ENCODE data around the gene R3HDML.

The R3HDML gene

DNA sequence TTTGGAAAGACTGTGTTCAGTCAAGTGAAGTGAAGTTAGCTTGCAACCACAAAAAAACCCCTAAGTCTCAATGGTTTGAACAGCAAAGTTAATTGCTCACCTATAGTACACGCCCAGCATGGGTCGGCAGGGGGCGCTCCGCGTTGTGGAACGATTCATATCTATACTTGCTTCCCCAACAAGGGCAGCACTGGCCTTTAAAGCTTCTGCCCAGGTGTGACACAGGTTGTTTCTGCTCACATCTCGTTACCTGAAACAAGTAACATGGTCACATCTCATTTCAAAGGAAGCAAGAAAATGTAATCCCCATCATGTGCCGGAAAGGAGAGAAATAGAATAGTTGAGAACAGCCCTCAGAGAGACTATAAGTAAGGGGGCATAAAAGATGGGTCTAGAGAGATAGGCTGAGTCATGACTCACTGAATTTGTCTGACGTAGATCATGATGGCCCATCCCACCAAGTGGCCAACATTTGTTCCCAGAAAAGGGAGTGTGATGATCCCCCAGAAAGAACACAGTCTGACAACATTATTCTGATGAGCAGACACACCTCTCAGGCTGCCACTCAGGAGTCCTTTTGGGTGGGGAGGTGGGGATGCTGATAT is 47.7 kb downstream of the R3HDML start:
- Histone ChIP-seq H3K27ac (replicated peaks; ENCODE audit: low read length) (no peak overlapping the region), H3K4me1 (ENCODE audit: control insufficient read depth in 2 of 2, insufficient read depth in 1 of 2, low read depth in 1 of 2, low read length in 2 of 2) (no peaks in the 10 kb centered on the region), H2AFZ (ENCODE audit: low read length) (no peak overlapping the region), H3K79me1 (ENCODE audit: low read depth, low read length) (no peaks in the 10 kb centered on the region), H2BK5ac (ENCODE audit: low read length) (no peak overlapping the region), H3K27me3 (ENCODE audit: control insufficient read depth in 3 of 3, insufficient read depth in 3 of 3, low read depth in 1 of 3, low read length in 3 of 3) (peaks cover 0 to 5% (median 0%) of the 10 kb centered on the region in 3 experiments), H2BK120ac (ENCODE audit: low read depth, low read length) (no peak overlapping the region), H2BK15ac (ENCODE audit: low read length) (no peak overlapping the region), H2AK5ac (ENCODE audit: low read depth, low read length) (no peak overlapping the region), H3K4me2 (ENCODE audit: insufficient read depth, low read length, poor library complexity, severe bottlenecking) (no peak overlapping the region), H3K4me3 (ENCODE audit: low read length in 2 of 2) (no peak overlapping the region), H3K9ac (ENCODE audit: low read depth, low read length, poor library complexity) (no peak overlapping the region), H3K23ac (ENCODE audit: low read depth, low read length, poor library complexity) (no peak overlapping the region), H3K4ac (ENCODE audit: low read length) (no peak overlapping the region), H4K8ac (ENCODE audit: low read depth, low read length) (no peak overlapping the region), H3K36me3 (replicated peaks in 1 of 2; ENCODE audit: control insufficient read depth in 2 of 2, insufficient read depth in 2 of 2, low read length in 2 of 2) (no peaks in the 10 kb centered on the region), H2BK12ac (ENCODE audit: low read length) (no peak overlapping the region), H3K9me3 (replicated peaks in 1 of 2; ENCODE audit: control insufficient read depth in 2 of 2, insufficient read depth in 1 of 2, low read depth in 1 of 2, low read length in 2 of 2) (no peaks in the 10 kb centered on the region), H3K18ac (ENCODE audit: low read length) (no peak overlapping the region), H3K14ac (ENCODE audit: low read length) (no peak overlapping the region), H4K91ac (ENCODE audit: low read depth, low read length, poor library complexity) (no peak overlapping the region)
- no CpG with 5 or more reads among the region's 9 CpGs for WGBS, 2 donors (ENCODE audit: extremely low coverage in 2 of 2, insufficient read length in 2 of 2, insufficient replicate concordance in 1 of 2)
- peak; percentile 56 for DNase-seq (ENCODE audit: low spot score)

GRCh38 chr20:44388466-44389023 is 51.7 kb downstream of the R3HDML start:
- Histone ChIP-seq H4K91ac (ENCODE audit: low read depth, low read length, poor library complexity) (no peak overlapping the region), H3K4me3 (ENCODE audit: low read length in 2 of 2) (no peak overlapping the region), H3K79me1 (ENCODE audit: low read depth, low read length) (no peaks in the 10 kb centered on the region), H3K9me3 (replicated peaks in 1 of 2; ENCODE audit: control insufficient read depth in 2 of 2, insufficient read depth in 1 of 2, low read depth in 1 of 2, low read length in 2 of 2) (no peaks in the 10 kb centered on the region), H3K27me3 (ENCODE audit: control insufficient read depth in 3 of 3, insufficient read depth in 3 of 3, low read depth in 1 of 3, low read length in 3 of 3) (peaks cover 0 to 5% (median 0%) of the 10 kb centered on the region in 3 experiments), H3K18ac (ENCODE audit: low read length) (peak overlapping the region; percentile 81), H2AFZ (ENCODE audit: low read length) (peak overlapping the region; percentile 76), H2BK15ac (ENCODE audit: low read length) (no peak overlapping the region), H2BK12ac (ENCODE audit: low read length) (peak overlapping the region; percentile 59), H3K9ac (ENCODE audit: low read depth, low read length, poor library complexity) (no peak overlapping the region), H2AK5ac (ENCODE audit: low read depth, low read length) (no peak overlapping the region), H3K36me3 (replicated peaks in 1 of 2; ENCODE audit: control insufficient read depth in 2 of 2, insufficient read depth in 2 of 2, low read length in 2 of 2) (no peaks in the 10 kb centered on the region), H3K23ac (ENCODE audit: low read depth, low read length, poor library complexity) (peak overlapping the region; percentile 58), H2BK5ac (ENCODE audit: low read length) (no peak overlapping the region), H3K4me1 (ENCODE audit: control insufficient read depth in 2 of 2, insufficient read depth in 1 of 2, low read depth in 1 of 2, low read length in 2 of 2) (peaks cover 0 to 11% of the 10 kb centered on the region in 2 donors), H4K8ac (ENCODE audit: low read depth, low read length) (peak overlapping the region; percentile 52), H3K14ac (ENCODE audit: low read length) (no peak overlapping the region), H3K27ac (replicated peaks; ENCODE audit: low read length) (no peak overlapping the region), H2BK120ac (ENCODE audit: low read depth, low read length) (no peak overlapping the region), H3K4ac (ENCODE audit: low read length) (no peak overlapping the region), H3K4me2 (ENCODE audit: insufficient read depth, low read length, poor library complexity, severe bottlenecking) (no peak overlapping the region)
- no CpG with 5 or more reads among the region's 29 CpGs for WGBS, 2 donors (ENCODE audit: extremely low coverage in 2 of 2, insufficient read length in 2 of 2, insufficient replicate concordance in 1 of 2)
- DNase-seq (ENCODE audit: low spot score) = peak; percentile 62

- no peak overlapping the region for H3K14ac ChIP-seq (ENCODE audit: low read length)
- no peak overlapping the region for H2AFZ ChIP-seq (ENCODE audit: low read length)
- H3K79me1 ChIP-seq (ENCODE audit: low read depth, low read length) = no peaks in the 10 kb centered on the region
- H2AK5ac ChIP-seq (ENCODE audit: low read depth, low read length) = no peak overlapping the region
- H3K9me3 ChIP-seq (replicated peaks in 1 of 2; ENCODE audit: control insufficient read depth in 2 of 2, insufficient read depth in 1 of 2, low read depth in 1 of 2, low read length in 2 of 2) = no peaks in the 10 kb centered on the region
- no peak overlapping the region for H3K4me3 ChIP-seq (ENCODE audit: low read length in 2 of 2)
- no peak overlapping the region for H2BK15ac ChIP-seq (ENCODE audit: low read length)
- no peaks in the 10 kb centered on the region for H3K36me3 ChIP-seq (replicated peaks in 1 of 2; ENCODE audit: control insufficient read depth in 2 of 2, insufficient read depth in 2 of 2, low read length in 2 of 2)
- H4K8ac ChIP-seq (ENCODE audit: low read depth, low read length) = no peak overlapping the region
- H2BK12ac ChIP-seq (ENCODE audit: low read length) = no peak overlapping the region
- no peak overlapping the region for H2BK120ac ChIP-seq (ENCODE audit: low read depth, low read length)
- H3K9ac ChIP-seq (ENCODE audit: low read depth, low read length, poor library complexity) = no peak overlapping the region
- no peak overlapping the region for H3K4ac ChIP-seq (ENCODE audit: low read length)
- WGBS, 2 donors (ENCODE audit: extremely low coverage in 2 of 2, insufficient read length in 2 of 2, insufficient replicate concordance in 1 of 2) = no CpG with 5 or more reads among the region's 6 CpGs
- H3K27ac ChIP-seq (replicated peaks; ENCODE audit: low read length) = no peak overlapping the region
- no peak overlapping the region for H4K91ac ChIP-seq (ENCODE audit: low read depth, low read length, poor library complexity)
- H3K27me3 ChIP-seq (ENCODE audit: control insufficient read depth in 3 of 3, insufficient read depth in 3 of 3, low read depth in 1 of 3, low read length in 3 of 3) = peaks cover 0 to 8% (median 0%) of the 10 kb centered on the region in 3 experiments
- DNase-seq (ENCODE audit: low spot score) = no peak
- peaks cover 0 to 11% of the 10 kb centered on the region in 2 donors for H3K4me1 ChIP-seq (ENCODE audit: control insufficient read depth in 2 of 2, insufficient read depth in 1 of 2, low read depth in 1 of 2, low read length in 2 of 2)
- no peak overlapping the region for H3K4me2 ChIP-seq (ENCODE audit: insufficient read depth, low read length, poor library complexity, severe bottlenecking)
- no peak overlapping the region for H2BK5ac ChIP-seq (ENCODE audit: low read length)
- H3K18ac ChIP-seq (ENCODE audit: low read length) = no peak overlapping the region
- H3K23ac ChIP-seq (ENCODE audit: low read depth, low read length, poor library complexity) = no peak overlapping the region
Observed at GRCh38 chr20:44389871-44390270, 53.0 kb downstream of the R3HDML start.

GRCh38 chr20:44390280-44390679 is 53.4 kb downstream of the R3HDML start:
- H3K14ac ChIP-seq (ENCODE audit: low read length) = no peak overlapping the region
- no peak overlapping the region for H3K27ac ChIP-seq (replicated peaks; ENCODE audit: low read length)
- H3K18ac ChIP-seq (ENCODE audit: low read length) = peak overlapping the region; percentile 54
- H2BK120ac ChIP-seq (ENCODE audit: low read depth, low read length) = no peak overlapping the region
- H2BK15ac ChIP-seq (ENCODE audit: low read length) = no peak overlapping the region
- no peak overlapping the region for H2BK12ac ChIP-seq (ENCODE audit: low read length)
- H3K4me1 ChIP-seq (ENCODE audit: control insufficient read depth in 2 of 2, insufficient read depth in 1 of 2, low read depth in 1 of 2, low read length in 2 of 2) = peaks cover 0 to 11% of the 10 kb centered on the region in 2 donors
- no peak overlapping the region for H4K8ac ChIP-seq (ENCODE audit: low read depth, low read length)
- H3K4me3 ChIP-seq (ENCODE audit: low read length in 2 of 2) = no peak overlapping the region
- no peak overlapping the region for H3K23ac ChIP-seq (ENCODE audit: low read depth, low read length, poor library complexity)
- no peak overlapping the region for H2AFZ ChIP-seq (ENCODE audit: low read length)
- H3K4me2 ChIP-seq (ENCODE audit: insufficient read depth, low read length, poor library complexity, severe bottlenecking) = no peak overlapping the region
- no peaks in the 10 kb centered on the region for H3K79me1 ChIP-seq (ENCODE audit: low read depth, low read length)
- DNase-seq (ENCODE audit: low spot score) = no peak
- H2BK5ac ChIP-seq (ENCODE audit: low read length) = no peak overlapping the region
- peak overlapping the region; percentile 54 for H3K9ac ChIP-seq (ENCODE audit: low read depth, low read length, poor library complexity)
- H3K27me3 ChIP-seq (ENCODE audit: control insufficient read depth in 3 of 3, insufficient read depth in 3 of 3, low read depth in 1 of 3, low read length in 3 of 3) = peaks cover 0 to 8% (median 0%) of the 10 kb centered on the region in 3 experiments
- no peaks in the 10 kb centered on the region for H3K9me3 ChIP-seq (replicated peaks in 1 of 2; ENCODE audit: control insufficient read depth in 2 of 2, insufficient read depth in 1 of 2, low read depth in 1 of 2, low read length in 2 of 2)
- H4K91ac ChIP-seq (ENCODE audit: low read depth, low read length, poor library complexity) = no peak overlapping the region
- no peaks in the 10 kb centered on the region for H3K36me3 ChIP-seq (replicated peaks in 1 of 2; ENCODE audit: control insufficient read depth in 2 of 2, insufficient read depth in 2 of 2, low read length in 2 of 2)
- no peak overlapping the region for H3K4ac ChIP-seq (ENCODE audit: low read length)
- WGBS, 2 donors (ENCODE audit: extremely low coverage in 2 of 2, insufficient read length in 2 of 2, insufficient replicate concordance in 1 of 2) = no CpG with 5 or more reads among the region's 5 CpGs
- no peak overlapping the region for H2AK5ac ChIP-seq (ENCODE audit: low read depth, low read length)

Measured in neuronal stem cell (in vitro differentiated cells).